ENCODE data around the gene RERE. TPM values are rescaled to one million over a fixed set of nuclear protein-coding genes. Genes with fewer than 3 reads are reported as not detected.
A peak's percentile ranks its signal among the peaks of the same experiment; 100 is the strongest.

Gene RERE
- total RNA-seq, 1 donor from 2014 or later, result 252 TPM

GRCh38 chr1:8410791-8411190 is 406.6 kb downstream of the RERE start:
- Mint-ChIP-seq H3K27me3 (ENCODE audit: unreplicated experiment) (peaks cover 4% of the 10 kb centered on the region), H3K4me1 (ENCODE audit: low read depth, unreplicated experiment) (peaks cover 35% of the 10 kb centered on the region), H3K4me3 (ENCODE audit: unreplicated experiment) (no peak overlapping the region), H3K9me3 (ENCODE audit: unreplicated experiment) (peaks cover 14% of the 10 kb centered on the region), H3K36me3 (ENCODE audit: unreplicated experiment) (no peaks in the 10 kb centered on the region), H3K27ac (ENCODE audit: unreplicated experiment) (no peak overlapping the region)
- TF ChIP-seq CTCF (IDR thresholded peaks at IDR 0.05; ENCODE audit: partially characterized antibody, unreplicated experiment), result no peak
- no peak for DNase-seq

GRCh38 chr1:8409606-8410005 is 407.8 kb downstream of the RERE start:
- H3K4me3 Mint-ChIP-seq (ENCODE audit: unreplicated experiment), result no peak overlapping the region
- peaks cover 29% of the 10 kb centered on the region for H3K4me1 Mint-ChIP-seq (ENCODE audit: low read depth, unreplicated experiment)
- H3K27me3 Mint-ChIP-seq (ENCODE audit: unreplicated experiment), result peaks cover 7% of the 10 kb centered on the region
- DNase-seq, result no peak
- peaks cover 14% of the 10 kb centered on the region for H3K9me3 Mint-ChIP-seq (ENCODE audit: unreplicated experiment)
- TF ChIP-seq CTCF (IDR thresholded peaks at IDR 0.05; ENCODE audit: partially characterized antibody, unreplicated experiment), result no peak
- H3K36me3 Mint-ChIP-seq (ENCODE audit: unreplicated experiment), result peaks cover 5% of the 10 kb centered on the region
- H3K27ac Mint-ChIP-seq (ENCODE audit: unreplicated experiment), result no peak overlapping the region

DNA sequence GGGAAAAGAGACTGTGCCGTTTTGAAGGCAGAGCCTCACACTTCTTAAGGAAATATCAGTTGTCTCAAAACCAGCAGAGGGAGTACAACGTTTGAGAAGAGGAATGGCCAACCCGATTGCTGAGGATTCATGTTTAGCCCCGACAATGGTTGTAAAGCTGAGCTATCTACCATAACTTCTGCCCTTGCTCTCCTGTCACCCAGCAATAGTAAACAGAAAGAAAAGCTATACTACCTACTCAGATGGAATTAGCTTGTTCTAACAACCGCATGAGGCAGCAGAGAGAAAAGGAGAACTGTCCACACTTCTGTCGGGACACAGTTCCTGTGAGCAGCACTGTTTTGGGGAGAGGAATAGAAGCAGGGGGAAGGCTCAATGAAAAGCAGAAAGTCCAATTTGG is 408.3 kb downstream of the RERE start:
- Mint-ChIP-seq H3K9me3 (ENCODE audit: unreplicated experiment) (peaks cover 15% of the 10 kb centered on the region), H3K27ac (ENCODE audit: unreplicated experiment) (peak overlapping the region; percentile 66), H3K4me1 (ENCODE audit: low read depth, unreplicated experiment) (peaks cover 29% of the 10 kb centered on the region), H3K4me3 (ENCODE audit: unreplicated experiment) (peak overlapping the region; percentile 61), H3K27me3 (ENCODE audit: unreplicated experiment) (peaks cover 11% of the 10 kb centered on the region), H3K36me3 (ENCODE audit: unreplicated experiment) (peaks cover 5% of the 10 kb centered on the region)
- no peak for DNase-seq
- TF ChIP-seq CTCF (IDR thresholded peaks at IDR 0.05; ENCODE audit: partially characterized antibody, unreplicated experiment), result no peak

DNA sequence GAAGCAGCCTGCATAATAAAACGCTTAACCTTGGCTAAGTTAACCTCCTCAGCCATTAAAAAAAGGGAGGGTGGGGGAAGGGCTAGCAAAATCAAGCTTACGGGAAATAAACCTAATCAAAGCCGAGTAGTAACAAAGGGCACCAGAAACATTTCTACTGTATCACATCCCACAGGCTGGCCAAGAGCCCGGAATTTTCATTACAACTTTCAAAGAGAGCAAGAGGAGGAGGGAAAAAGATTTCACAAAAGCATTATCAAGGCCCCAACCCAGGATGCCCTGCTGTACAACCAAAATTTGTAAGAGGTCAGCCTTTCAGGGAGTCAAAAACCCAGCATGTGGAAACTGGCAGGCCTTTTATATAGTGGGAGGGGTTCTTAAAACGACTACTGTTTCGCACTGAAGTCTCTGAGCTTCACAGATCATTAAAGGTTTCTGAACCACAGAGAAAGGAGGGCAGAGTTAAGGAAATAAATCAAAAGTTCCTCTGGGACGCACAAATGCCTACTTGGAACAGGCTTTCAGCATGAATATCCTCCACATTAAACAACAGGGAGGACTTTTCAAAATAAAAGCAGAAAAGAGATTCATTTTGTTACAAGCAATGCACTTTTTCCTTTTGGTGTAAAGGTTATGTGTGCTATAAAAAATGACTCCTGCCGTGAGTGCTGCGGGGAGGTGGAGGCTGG is 409.1 kb downstream of the RERE start:
- H3K27ac Mint-ChIP-seq (ENCODE audit: unreplicated experiment), result peak overlapping the region; percentile 66
- TF ChIP-seq CTCF (IDR thresholded peaks at IDR 0.05; ENCODE audit: partially characterized antibody, unreplicated experiment), result no peak
- DNase-seq, result no peak
- peaks cover 29% of the 10 kb centered on the region for H3K4me1 Mint-ChIP-seq (ENCODE audit: low read depth, unreplicated experiment)
- peak overlapping the region; percentile 25 for H3K4me3 Mint-ChIP-seq (ENCODE audit: unreplicated experiment)
- H3K27me3 Mint-ChIP-seq (ENCODE audit: unreplicated experiment), result peaks cover 11% of the 10 kb centered on the region
- H3K9me3 Mint-ChIP-seq (ENCODE audit: unreplicated experiment), result peaks cover 15% of the 10 kb centered on the region
- H3K36me3 Mint-ChIP-seq (ENCODE audit: unreplicated experiment), result peaks cover 5% of the 10 kb centered on the region

DNA sequence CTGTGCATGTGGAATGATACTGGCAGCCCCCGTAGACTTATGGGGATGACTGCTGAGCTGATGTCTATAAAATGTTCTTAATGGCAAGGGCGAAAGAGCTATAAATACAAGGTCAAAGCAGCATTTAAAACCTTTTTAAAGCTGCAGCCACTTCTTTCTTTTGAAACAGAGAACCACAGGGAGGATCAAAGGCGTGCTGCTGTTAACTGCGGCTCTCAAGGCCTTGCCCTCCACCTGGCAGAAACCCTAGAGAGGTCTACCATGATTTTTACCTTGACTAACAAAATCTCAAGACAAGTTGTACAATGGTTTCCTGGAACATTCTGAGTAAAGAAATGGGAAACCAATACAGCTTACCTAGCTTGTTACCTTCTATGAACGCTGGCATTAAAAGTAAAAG is 409.8 kb downstream of the RERE start:
- peaks cover 29% of the 10 kb centered on the region for H3K4me1 Mint-ChIP-seq (ENCODE audit: low read depth, unreplicated experiment)

More for the DNA sequence above, 409.8 kb downstream of the RERE start:
- no peak for DNase-seq
- Mint-ChIP-seq H3K36me3 (ENCODE audit: unreplicated experiment) (peaks cover 5% of the 10 kb centered on the region), H3K4me3 (ENCODE audit: unreplicated experiment) (no peak overlapping the region), H3K27ac (ENCODE audit: unreplicated experiment) (no peak overlapping the region), H3K9me3 (ENCODE audit: unreplicated experiment) (peaks cover 15% of the 10 kb centered on the region), H3K27me3 (ENCODE audit: unreplicated experiment) (peaks cover 11% of the 10 kb centered on the region)
- no peak for TF ChIP-seq CTCF (IDR thresholded peaks at IDR 0.05; ENCODE audit: partially characterized antibody, unreplicated experiment)

All from glutamatergic neuron (in vitro differentiated cells).